ENCODE results near the gene UBAC2. TPM values are rescaled to one million over a fixed set of nuclear protein-coding genes. Genes with fewer than 3 reads are reported as not detected.

The UBAC2 gene
- total and polyA plus RNA-seq, 2 of the 8 experiments (the other 6 are each of a cell fraction or from before 2014, with no cell fraction given) = 75.9 to 76.9 TPM

DNA sequence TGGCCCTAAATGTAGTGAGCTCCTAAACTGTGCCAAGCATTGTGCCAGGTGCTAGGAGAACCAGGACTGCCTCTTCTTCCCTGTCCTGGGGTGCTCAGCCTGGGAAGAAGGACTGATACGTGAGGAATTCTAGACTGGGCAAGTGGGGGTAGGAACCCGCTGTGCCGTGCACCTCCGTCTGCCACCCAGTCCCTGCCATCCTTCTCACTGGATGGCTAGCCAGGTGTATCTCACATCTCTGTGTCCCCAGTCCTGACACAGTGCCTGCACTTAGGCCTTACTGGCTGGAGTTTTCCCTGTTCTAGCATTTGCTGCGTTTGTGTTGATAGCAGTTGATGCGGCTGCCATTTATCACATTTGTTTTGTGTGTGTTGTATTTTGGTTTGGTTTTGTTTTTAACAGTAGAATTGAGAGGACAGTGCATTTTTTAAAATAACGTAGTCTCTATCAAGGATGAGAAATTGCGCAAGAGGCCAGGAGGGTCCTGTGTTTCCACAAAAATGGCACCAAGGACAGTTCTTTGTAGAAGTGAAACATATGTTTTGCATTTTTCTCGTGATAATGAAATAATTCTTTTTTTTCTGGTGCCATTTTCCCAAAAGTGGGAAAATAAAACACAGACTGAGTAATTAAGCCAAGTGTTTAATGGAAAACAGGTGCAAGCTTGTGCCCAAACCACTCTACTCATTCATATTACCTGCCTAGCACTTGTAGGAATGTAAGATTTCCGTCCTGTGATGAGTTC, 111.3 kb downstream of the UBAC2 start:
- no peak overlapping the region for H3K18ac ChIP-seq (ENCODE audit: extremely low read depth, low read length)

More for the DNA sequence above, 111.3 kb downstream of the UBAC2 start:
- FAIRE-seq (no peak), DNase-seq (ENCODE audit: low read depth in 1 of 2, low spot score in 2 of 2) (no peak)
- no peaks in the 10 kb centered on the region for H3K23me2 ChIP-seq (ENCODE audit: low read depth, low read length)
- no peak overlapping the region for H2BK15ac ChIP-seq (ENCODE audit: low read length)
- H3K23ac ChIP-seq (ENCODE audit: insufficient read length) = no peak overlapping the region
- no peak overlapping the region for H2BK120ac ChIP-seq (replicated peaks; ENCODE audit: low read depth, low read length)
- H2BK12ac ChIP-seq (ENCODE audit: low read depth, low read length) = no peak overlapping the region
- no peak overlapping the region for H4K8ac ChIP-seq (ENCODE audit: extremely low read depth, insufficient read depth, low read length)
- H2AFZ ChIP-seq (ENCODE audit: low read length) = no peak overlapping the region
- H3K79me2 ChIP-seq (ENCODE audit: control insufficient read depth in 1 of 2, insufficient read depth in 2 of 2, low read length in 2 of 2) = no peaks in the 10 kb centered on the region
- no peaks in the 10 kb centered on the region for H3K9me3 ChIP-seq (ENCODE audit: insufficient read depth in 2 of 2, low read depth in 1 of 2, low read length in 1 of 2)
- no peak overlapping the region for H3K4me2 ChIP-seq (ENCODE audit: insufficient read depth in 1 of 2, low read depth in 2 of 2, low read length in 2 of 2)
- no peak overlapping the region for H2AK5ac ChIP-seq (ENCODE audit: low read depth, low read length)
- H3K4me3 ChIP-seq (ENCODE audit: extremely low read depth in 1 of 4, insufficient read depth in 2 of 4, low read depth in 3 of 4, low read length in 4 of 4) = no peak overlapping the region
- H3K56ac ChIP-seq (replicated peaks; ENCODE audit: insufficient read length, low read depth, low read length) = no peak overlapping the region
- ChIA-PET CTCF (ENCODE audit: partially characterized antibody) (interaction anchor here (0.5 to 0.9 kb wide), 5 partner anchors 7 to 1139 kb away, joined by 3 to 5 read pairs (median 3); no protein-coding TSS in a partner anchor), POLR2A (ENCODE audit: partially characterized antibody) (no interaction called here)
- 92% methylated on average over 10 of the region's 10 CpGs; no CpG with 5 or more reads in 1 of the 2 experiments for WGBS, 2 experiments (ENCODE audit: extremely low coverage in 1 of 2, insufficient coverage in 1 of 2, insufficient read length in 1 of 2, insufficient replicate concordance in 2 of 2, low coverage in 1 of 2, low lambda C conversion rate in 2 of 2, missing lambda C conversion rate in 1 of 2)
- H3K4me1 ChIP-seq (replicated peaks in 1 of 4; ENCODE audit: control insufficient read depth in 3 of 4, insufficient read depth in 4 of 4, low read length in 3 of 4) = peaks cover 0 to 3% (median 0%) of the 10 kb centered on the region in 4 experiments; a peak in 1 of 7 replicates
- H4K5ac ChIP-seq (ENCODE audit: insufficient read length, low read depth, low read length) = no peak overlapping the region
- no peak overlapping the region for H3K4ac ChIP-seq (replicated peaks; ENCODE audit: insufficient read length, low read depth, low read length)
- no peaks in the 10 kb centered on the region; a peak in 1 of 8 replicates for H3K36me3 ChIP-seq (ENCODE audit: control insufficient read depth in 2 of 4, insufficient read depth in 4 of 4, low read length in 3 of 4)
- H3K9ac ChIP-seq (replicated peaks in 1 of 4; ENCODE audit: extremely low read depth in 1 of 4, low read depth in 3 of 4, low read length in 3 of 4) = no peak overlapping the region
- H3K27ac ChIP-seq (ENCODE audit: low read depth, low read length) = no peak overlapping the region
- H3K79me1 ChIP-seq (ENCODE audit: low read depth, low read length) = no peaks in the 10 kb centered on the region; the same call in 1 of the 2 replicates
- no peaks in the 10 kb centered on the region for H3K27me3 ChIP-seq (replicated peaks in 1 of 4; ENCODE audit: control insufficient read depth in 3 of 4, extremely low read depth in 1 of 4, insufficient read depth in 3 of 4, low read length in 3 of 4)
- peaks cover 4 to 7% of the 10 kb centered on the region in 2 experiments for H4K20me1 ChIP-seq (replicated peaks in 1 of 2; ENCODE audit: control insufficient read depth in 1 of 2, insufficient read depth in 2 of 2, low read length in 2 of 2)
- peak overlapping the region; percentile 36; the same call in 1 of the 2 replicates for H2BK5ac ChIP-seq (ENCODE audit: low read depth, low read length)
- no peak overlapping the region for H3K14ac ChIP-seq (ENCODE audit: insufficient read length)
- H4K91ac ChIP-seq (replicated peaks; ENCODE audit: insufficient read length, low read length) = no peak overlapping the region
- H2BK20ac ChIP-seq (ENCODE audit: low read length) = no peak overlapping the region
- TF ChIP-seq SP2 (IDR thresholded peaks at IDR 0.05; ENCODE audit: low read length) (no peak), SIN3A (conservative IDR thresholded peaks at IDR 0.05 in 1 of 2, IDR thresholded peaks at IDR 0.05 in 1 of 2; ENCODE audit: low read depth in 1 of 2, low read length in 2 of 2) (no peak), SAP30 (IDR thresholded peaks at IDR 0.05; ENCODE audit: insufficient read depth, insufficient replicate concordance, low read length) (no peak), TAF7 (optimal IDR thresholded peaks at IDR 0.05; ENCODE audit: borderline replicate concordance, low read depth, low read length) (no peak), CEBPB (IDR thresholded peaks at IDR 0.05; ENCODE audit: low read depth, low read length) (peak; percentile 93)
